Breast epithelium (tissue), 3 donors: ENCODE data around the gene ZBTB34.

Experiments used
- POLR2A ChIP-seq: fragments of 450-650 bp; IDR thresholded peaks from one replicate; pipeline ENCODE4 v1.6.1; 2016; ENCODE audit warnings: antibody characterized with exemption, mild to moderate bottlenecking, moderate library complexity
- POLR2AphosphoS5 ChIP-seq, 3 donors: sonication (generic); formaldehyde crosslinking; IDR thresholded peaks; one replicate each; pipeline ENCODE4 v1.6.1; 2017; ENCODE audit warnings: antibody characterized with exemption in 3 of 3
- TF ChIP-seq, protein P1 (sequence below), 3 donors: fragments of 450-650 bp; IDR thresholded peaks; one replicate each; pipeline ENCODE4 v1.5.1; 2016 to 2017; ENCODE audit warnings: antibody characterized with exemption in 3 of 3, mild to moderate bottlenecking in 3 of 3, moderate library complexity in 3 of 3

GRCh38 chr9:126872516-126872915, 12.1 kb downstream of the ZBTB34 start:
- TF ChIP-seq POLR2A (no peak), POLR2AphosphoS5 (IDR thresholded peaks at IDR 0.05) (no peak)
- TF ChIP-seq, protein P1, sequence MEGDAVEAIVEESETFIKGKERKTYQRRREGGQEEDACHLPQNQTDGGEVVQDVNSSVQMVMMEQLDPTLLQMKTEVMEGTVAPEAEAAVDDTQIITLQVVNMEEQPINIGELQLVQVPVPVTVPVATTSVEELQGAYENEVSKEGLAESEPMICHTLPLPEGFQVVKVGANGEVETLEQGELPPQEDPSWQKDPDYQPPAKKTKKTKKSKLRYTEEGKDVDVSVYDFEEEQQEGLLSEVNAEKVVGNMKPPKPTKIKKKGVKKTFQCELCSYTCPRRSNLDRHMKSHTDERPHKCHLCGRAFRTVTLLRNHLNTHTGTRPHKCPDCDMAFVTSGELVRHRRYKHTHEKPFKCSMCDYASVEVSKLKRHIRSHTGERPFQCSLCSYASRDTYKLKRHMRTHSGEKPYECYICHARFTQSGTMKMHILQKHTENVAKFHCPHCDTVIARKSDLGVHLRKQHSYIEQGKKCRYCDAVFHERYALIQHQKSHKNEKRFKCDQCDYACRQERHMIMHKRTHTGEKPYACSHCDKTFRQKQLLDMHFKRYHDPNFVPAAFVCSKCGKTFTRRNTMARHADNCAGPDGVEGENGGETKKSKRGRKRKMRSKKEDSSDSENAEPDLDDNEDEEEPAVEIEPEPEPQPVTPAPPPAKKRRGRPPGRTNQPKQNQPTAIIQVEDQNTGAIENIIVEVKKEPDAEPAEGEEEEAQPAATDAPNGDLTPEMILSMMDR (IDR thresholded peaks at IDR 0.05): no peak
